Measurements from ENCODE around the gene CNGB1.

Gene CNGB1

DNA sequence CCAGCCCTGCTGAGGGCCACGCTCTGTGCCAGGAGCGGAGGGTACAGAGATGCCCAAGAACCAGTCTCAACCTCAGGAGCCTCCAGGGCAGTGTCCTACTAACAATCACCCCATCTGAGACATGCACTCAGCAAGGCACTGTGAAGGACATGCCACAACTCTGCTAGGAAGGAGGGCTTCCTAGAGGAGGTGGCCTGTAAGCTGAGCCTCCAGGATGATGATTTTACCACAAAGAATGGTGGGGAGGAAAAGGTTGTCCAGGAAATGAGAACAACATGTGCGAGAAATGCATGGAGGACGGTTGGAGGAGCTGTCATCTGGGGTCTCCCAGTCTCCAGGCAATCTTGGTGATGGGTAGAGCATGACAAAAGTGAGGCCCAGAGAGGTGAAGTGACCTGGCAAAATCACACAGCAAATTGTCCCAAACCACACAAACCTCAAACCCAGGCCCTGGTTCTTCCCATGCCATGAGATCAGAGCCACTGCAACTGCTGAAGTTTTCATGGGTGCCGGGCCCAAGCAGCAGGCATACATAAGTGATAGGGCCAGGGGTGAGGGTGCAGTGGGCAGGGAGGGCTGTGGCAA lies 30.5 kb downstream of the CNGB1 start:
- Histone ChIP-seq H3K9ac (ENCODE audit: low read depth, low read length) (no peak overlapping the region), H3K4me3 (ENCODE audit: low read depth in 1 of 2, low read length in 2 of 2) (no peak overlapping the region), H4K20me1 (ENCODE audit: insufficient read depth, low read length) (no peaks in the 10 kb centered on the region), H3K27me3 (ENCODE audit: insufficient read depth, low read length, poor library complexity) (no peaks in the 10 kb centered on the region), H2AFZ (ENCODE audit: low read depth, low read length) (no peak overlapping the region), H3K9me3 (ENCODE audit: insufficient read depth, low read length, severe bottlenecking) (no peaks in the 10 kb centered on the region), H3K27ac (ENCODE audit: low read length) (no peak overlapping the region), H3K4me2 (ENCODE audit: insufficient read depth, low read length) (no peak overlapping the region), H3K4me1 (ENCODE audit: insufficient read depth, low read length) (no peaks in the 10 kb centered on the region), H3K79me2 (ENCODE audit: insufficient read depth, low read length) (no peaks in the 10 kb centered on the region), H3K36me3 (ENCODE audit: insufficient read depth, low read length) (no peaks in the 10 kb centered on the region)
- no peak for DNase-seq
- no peak for ATAC-seq (ENCODE audit: insufficient read depth, low read depth)
- no peak for TF ChIP-seq EZH2 (IDR thresholded peaks at IDR 0.05; ENCODE audit: borderline replicate concordance, low read depth, low read length, severe bottlenecking)
- no peak for TF ChIP-seq CTCF (IDR thresholded peaks at IDR 0.05; ENCODE audit: borderline replicate concordance, extremely low read depth, low read length, poor library complexity, severe bottlenecking)

- no peaks in the 10 kb centered on the region for H4K20me1 ChIP-seq (ENCODE audit: insufficient read depth, low read length)
- DNase-seq: no peak
- no peak for TF ChIP-seq CTCF (IDR thresholded peaks at IDR 0.05; ENCODE audit: borderline replicate concordance, extremely low read depth, low read length, poor library complexity, severe bottlenecking)
- TF ChIP-seq EZH2 (IDR thresholded peaks at IDR 0.05; ENCODE audit: borderline replicate concordance, low read depth, low read length, severe bottlenecking): no peak
- H3K79me2 ChIP-seq (ENCODE audit: insufficient read depth, low read length): no peaks in the 10 kb centered on the region
- ATAC-seq (ENCODE audit: insufficient read depth, low read depth): no peak
- H3K27ac ChIP-seq (ENCODE audit: low read length): no peak overlapping the region
- H2AFZ ChIP-seq (ENCODE audit: low read depth, low read length): no peak overlapping the region
- H3K36me3 ChIP-seq (ENCODE audit: insufficient read depth, low read length): no peaks in the 10 kb centered on the region
- H3K4me1 ChIP-seq (ENCODE audit: insufficient read depth, low read length): no peaks in the 10 kb centered on the region
- H3K9ac ChIP-seq (ENCODE audit: low read depth, low read length): no peak overlapping the region
- H3K27me3 ChIP-seq (ENCODE audit: insufficient read depth, low read length, poor library complexity): no peaks in the 10 kb centered on the region
- H3K9me3 ChIP-seq (ENCODE audit: insufficient read depth, low read length, severe bottlenecking): no peaks in the 10 kb centered on the region
- no peak overlapping the region for H3K4me3 ChIP-seq (ENCODE audit: low read depth in 1 of 2, low read length in 2 of 2)
- no peak overlapping the region for H3K4me2 ChIP-seq (ENCODE audit: insufficient read depth, low read length)
Measured at GRCh38 chr16:57939872-57940224, 31.1 kb downstream of the CNGB1 start.

DNA sequence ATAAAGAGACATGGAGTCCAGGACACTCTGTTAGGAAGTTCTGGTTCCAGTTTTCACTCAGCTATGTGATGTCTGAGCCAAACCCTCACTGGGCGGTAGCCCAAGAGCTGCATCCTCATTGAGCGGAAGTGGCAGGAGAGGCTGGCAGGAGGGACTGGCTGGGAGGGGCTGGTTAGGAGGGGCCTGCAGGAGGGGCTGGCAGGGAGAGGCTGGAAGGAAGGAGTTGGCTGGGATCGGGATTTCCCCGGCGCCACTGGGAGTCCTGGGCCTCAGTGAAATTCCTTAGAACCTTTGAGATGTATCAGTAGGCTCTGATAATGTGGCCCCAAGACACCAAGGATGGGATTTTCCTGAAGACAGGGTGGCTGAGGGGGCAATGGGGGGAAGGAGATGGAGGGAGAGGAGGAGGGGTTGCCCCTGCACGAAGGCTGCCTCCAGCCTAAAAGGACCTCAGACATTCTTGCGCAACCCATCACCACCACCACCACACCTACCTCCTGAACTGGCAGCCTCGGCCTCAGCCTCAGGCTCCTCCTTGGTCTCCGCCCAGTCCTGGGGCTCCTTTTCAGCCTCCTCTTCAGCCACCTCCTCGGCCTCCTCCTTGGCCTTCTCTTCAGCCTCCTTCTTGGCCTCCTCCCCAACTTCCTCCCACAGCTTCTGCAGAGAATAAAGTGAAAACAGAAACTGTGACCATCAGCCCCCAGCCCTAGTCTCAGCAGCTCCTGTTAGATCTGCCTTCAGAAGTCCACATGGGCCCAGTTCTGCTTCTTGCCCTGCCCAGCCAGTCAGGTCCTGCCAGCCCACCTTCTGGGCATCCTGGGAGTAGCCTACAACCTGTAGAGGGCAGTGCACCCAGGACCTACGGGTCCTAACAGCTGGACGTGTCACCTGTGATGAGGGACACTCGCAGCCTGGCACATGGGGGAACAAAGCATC lies 31.7 kb downstream of the CNGB1 start:
- Histone ChIP-seq H4K20me1 (ENCODE audit: insufficient read depth, low read length) (no peaks in the 10 kb centered on the region), H3K27ac (ENCODE audit: low read length) (no peak overlapping the region), H2AFZ (ENCODE audit: low read depth, low read length) (no peak overlapping the region), H3K4me1 (ENCODE audit: insufficient read depth, low read length) (no peaks in the 10 kb centered on the region), H3K4me3 (ENCODE audit: low read depth in 1 of 2, low read length in 2 of 2) (no peak overlapping the region), H3K27me3 (ENCODE audit: insufficient read depth, low read length, poor library complexity) (no peaks in the 10 kb centered on the region), H3K4me2 (ENCODE audit: insufficient read depth, low read length) (no peak overlapping the region), H3K36me3 (ENCODE audit: insufficient read depth, low read length) (no peaks in the 10 kb centered on the region), H3K9ac (ENCODE audit: low read depth, low read length) (no peak overlapping the region), H3K9me3 (ENCODE audit: insufficient read depth, low read length, severe bottlenecking) (no peaks in the 10 kb centered on the region), H3K79me2 (ENCODE audit: insufficient read depth, low read length) (no peaks in the 10 kb centered on the region)
- DNase-seq: no peak
- no peak for ATAC-seq (ENCODE audit: insufficient read depth, low read depth)
- TF ChIP-seq CTCF (IDR thresholded peaks at IDR 0.05; ENCODE audit: borderline replicate concordance, extremely low read depth, low read length, poor library complexity, severe bottlenecking) (no peak), EZH2 (IDR thresholded peaks at IDR 0.05; ENCODE audit: borderline replicate concordance, low read depth, low read length, severe bottlenecking) (no peak)

All from DND-41 (cell line).